GM04504 (cell line): Measurements from ENCODE around the gene CWC27.
"Not testable (repeated sequence)": the region's sequence is repeated elsewhere in the genome, so short reads cannot be mapped to it uniquely, and the experiment has no call there.

Source experiments
- DNase-seq: peaks from one replicate; pipeline ENCODE4 v3.0.0-alpha.2; 2012; ENCODE audit warnings: low read depth

The CWC27 gene

GRCh38 chr5:64788156-64788555 lies 19.4 kb downstream of the CWC27 start:
- DNase-seq: no peak

GRCh38 chr5:64789457-64789856 lies 20.7 kb downstream of the CWC27 start:
- no peak for DNase-seq

GRCh38 chr5:64790210-64790609 lies 21.5 kb downstream of the CWC27 start:
- no peak for DNase-seq

GRCh38 chr5:64792469-64792868 lies 23.7 kb downstream of the CWC27 start:
- DNase-seq: no peak

- DNase-seq: no peak
Observed at GRCh38 chr5:64794053-64794770, 25.5 kb downstream of the CWC27 start.

GRCh38 chr5:64796301-64796700 lies 27.6 kb downstream of the CWC27 start:
- DNase-seq: no peak

- DNase-seq: no peak
Observed at GRCh38 chr5:64800926-64801325, 32.2 kb downstream of the CWC27 start.

GRCh38 chr5:64806537-64806936 lies 37.8 kb downstream of the CWC27 start:
- DNase-seq: no peak

GRCh38 chr5:64807520-64807919 lies 38.8 kb downstream of the CWC27 start:
- no peak for DNase-seq

- peak; percentile 17 for DNase-seq
Observed at GRCh38 chr5:64811050-64811640, 42.4 kb downstream of the CWC27 start.

- no peak for DNase-seq
Observed at GRCh38 chr5:64814073-64814472, 45.3 kb downstream of the CWC27 start.

- DNase-seq: no peak
Observed at GRCh38 chr5:64818245-64818644, 49.5 kb downstream of the CWC27 start.

- not testable (repeated sequence) for DNase-seq
Observed at GRCh38 chr5:64819345-64819744, 50.6 kb downstream of the CWC27 start.

- no peak for DNase-seq
Observed at GRCh38 chr5:64822320-64822719, 53.6 kb downstream of the CWC27 start.

GRCh38 chr5:64826541-64826940 lies 57.8 kb downstream of the CWC27 start:
- DNase-seq: no peak

- no peak for DNase-seq
Observed at GRCh38 chr5:64827703-64828102, 59.0 kb downstream of the CWC27 start.

GRCh38 chr5:64830650-64831049 lies 61.9 kb downstream of the CWC27 start:
- not testable (repeated sequence) for DNase-seq

GRCh38 chr5:64831996-64832395 lies 63.3 kb downstream of the CWC27 start:
- no peak for DNase-seq

GRCh38 chr5:64834037-64834436 lies 65.3 kb downstream of the CWC27 start:
- no peak for DNase-seq

GRCh38 chr5:64834611-64835010 lies 65.9 kb downstream of the CWC27 start:
- no peak for DNase-seq

- no peak for DNase-seq
Observed at GRCh38 chr5:64835266-64835665, 66.5 kb downstream of the CWC27 start.

GRCh38 chr5:64836190-64836755 lies 67.5 kb downstream of the CWC27 start:
- DNase-seq: no peak

GRCh38 chr5:64836786-64837185 lies 68.1 kb downstream of the CWC27 start:
- DNase-seq: no peak

- DNase-seq: no peak
Observed at GRCh38 chr5:64838376-64838775, 69.6 kb downstream of the CWC27 start.
